GM12878 (cell line): Measurements from ENCODE around the gene SRL. TPM values are rescaled to one million over a fixed set of nuclear protein-coding genes. Genes with fewer than 3 reads are reported as not detected.

Experiments
- ATAC-seq: fragments of 200-7000 bp; cut with Tn5 transposase; 3 replicates; pipeline ENCODE4 v1.9.1; 2020; ENCODE audit warnings: mild to moderate bottlenecking, moderate library complexity
- BruUV-seq: library from RNA; stranded (reverse); fragments of 400-500 nt; replicated peaks from 2 replicates; lab custom pipeline; 2021; lab: Mats Ljungman, UMichigan
- CTCF ChIA-PET: fragments of 300-600 bp; sonication (Branson Sonifier 250); formaldehyde crosslinking; extraction: SDS; loops from one replicate; lab custom pipeline; 2021; ENCODE audit warnings: inconsistent platforms; lab: Yijun Ruan, JAX
- POLR2A ChIA-PET: fragments of 350-600 bp; formaldehyde crosslinking; extraction: SDS; loops from one replicate; lab custom pipeline; 2021; ENCODE audit warnings: inconsistent platforms; lab: Charles Lee
- RAD21 ChIA-PET: fragments of 300-600 bp; sonication (Branson Sonifier 250); formaldehyde crosslinking; loops from one replicate; lab custom pipeline; 2023; ENCODE audit warnings: antibody characterized with exemption; ENCODE audit not compliant: unreplicated experiment; lab: Charles Lee
- SMC1A ChIA-PET: fragments of 300-600 bp; sonication (Branson Sonifier 250); formaldehyde crosslinking; loops from one replicate; lab custom pipeline; 2023; ENCODE audit not compliant: unreplicated experiment, uncharacterized antibody; lab: Charles Lee
- DNase-seq: peaks from one replicate; pipeline ENCODE4 v3.0.0-alpha.2; 2011; ENCODE audit warnings: low read depth, low spot score
- FAIRE-seq: peaks from 3 replicates; lab custom pipeline; 2011; peaks lifted over from hg19 to GRCh38; lab: Jason Lieb, UNC
- H2AFZ ChIP-seq: 2 replicates; pipeline ENCODE4 v1.6.0; 2011; ENCODE audit warnings: low read depth, low read length, control low read depth; ENCODE audit not compliant: control insufficient read depth
- H3K27ac ChIP-seq: 2 replicates; pipeline ENCODE4 v1.5.1; 2011; ENCODE audit warnings: control low read depth; ENCODE audit not compliant: control insufficient read depth, insufficient read depth
- H3K27me3 ChIP-seq, 2 experiments: replicated peaks in 1 of 2; 2 replicates each; pipeline versions ENCODE4 v1.6.0 to v1.6.1; 2011; ENCODE audit warnings: low read length in 1 of 2; ENCODE audit not compliant: control insufficient read depth in 2 of 2, insufficient read depth in 2 of 2
- H3K36me3 ChIP-seq, 2 experiments: 2 replicates each; pipeline ENCODE4 v1.5.1; 2011; ENCODE audit warnings: low read length in 1 of 2; ENCODE audit not compliant: control insufficient read depth in 2 of 2, insufficient read depth in 2 of 2
- H3K4me1 ChIP-seq: 2 replicates; pipeline ENCODE4 v1.6.1; 2011; ENCODE audit warnings: mild to moderate bottlenecking, low read length, moderate library complexity, mixed read lengths; ENCODE audit not compliant: control insufficient read depth, insufficient read depth
- H3K4me2 ChIP-seq: 2 replicates; pipeline ENCODE4 v1.6.0; 2011; ENCODE audit warnings: control low read depth; ENCODE audit not compliant: control insufficient read depth, insufficient read depth
- H3K4me3 ChIP-seq: fragments of 200-600 bp; sonication (generic); 2 replicates; pipeline ENCODE4 v1.5.1; 2016
- H3K79me2 ChIP-seq: 2 replicates; pipeline ENCODE4 v1.6.0; 2011; ENCODE audit warnings: low read length; ENCODE audit not compliant: control insufficient read depth, insufficient read depth
- H3K9ac ChIP-seq: 2 replicates; pipeline ENCODE4 v1.8.0; 2011; ENCODE audit warnings: low read length, control low read depth, mixed read lengths; ENCODE audit not compliant: control insufficient read depth, insufficient read depth
- H3K9me3 ChIP-seq: replicated peaks from 3 replicates; pipeline ENCODE4 v1.5.1; 2011; ENCODE audit warnings: mild to moderate bottlenecking, low read length; ENCODE audit not compliant: control insufficient read depth, insufficient read depth
- H4K20me1 ChIP-seq: 2 replicates; pipeline ENCODE4 v1.6.0; 2011; ENCODE audit not compliant: control insufficient read depth, insufficient read depth
- FOXK2 ChIP-seq: fragments of 450-650 bp; IDR thresholded peaks from 2 replicates; pipeline ENCODE4 v1.6.1; 2017; ENCODE audit warnings: mild to moderate bottlenecking, moderate library complexity
- LARP7 ChIP-seq: fragments of 450-650 bp; IDR thresholded peaks from 2 replicates; pipeline ENCODE4 v1.6.1; 2017; ENCODE audit warnings: mild to moderate bottlenecking
- WGBS: methylation state at CpG from one replicate; pipeline ENCODE4 v1.1.6; 2016; ENCODE audit warnings: low lambda C conversion rate; ENCODE audit not compliant: insufficient replicate concordance, insufficient coverage; ENCODE audit errors: missing lambda C conversion rate; 5-methylcytosine and 5-hydroxymethylcytosine counted together
- in situ Hi-C: fragments of 300-500 bp; cut with MboI; formaldehyde crosslinking; loops from 9 replicates; pipeline ENCODE4 v1.14.3; 2018; ENCODE audit warnings: mixed read lengths
- intact Hi-C: fragments of 100-400 bp; cut with micrococcal nuclease; formaldehyde crosslinking; loops from one replicate; pipeline ENCODE4 v1.14.2; 2022; ENCODE audit not compliant: unreplicated experiment
- polyA plus RNA-seq, 11 experiments: library from polyadenylated mRNA; depleted of rRNA in 4 of 11; unstranded in 6 of 11; stranded (reverse) in 5 of 11; fragments of >200 nt; fragmentation: Nextera tagmentation in 4 of 11; fragmentation: Illumina TruSeq in 1 of 11; extraction: Ambion mirVana in 4 of 11; extraction: Trizol in 1 of 11; gene quantifications; 1 replicate in 1 of 11; 2 replicates in 10 of 11; pipeline versions ENCODE4 v1.2.1 to v1.2.3, GENCODE V29; 2011 to 2016; ENCODE audit warnings: inconsistent platforms in 2 of 11, missing spikeins in 2 of 11, low read depth in 1 of 11
- total RNA-seq, 4 experiments: library from RNA; depleted of rRNA in 3 of 4; stranded (reverse); fragments of >200 nt in 3 of 4; fragmentation: Illumina TruSeq in 1 of 4; extraction: Trizol in 1 of 4; gene quantifications; 2 replicates each; pipeline versions ENCODE4 v1.2.1 to v1.2.3, GENCODE V29; 2013 to 2021
- TF ChIP-seq, protein P1 (sequence below): fragments of 450-650 bp; formaldehyde crosslinking; IDR thresholded peaks from 2 replicates; pipeline ENCODE4 v1.4.0; 2022; ENCODE audit warnings: mild to moderate bottlenecking, moderate library complexity
- TF ChIP-seq, protein P2 (sequence below): fragments of 150-350 bp; IDR thresholded peaks from 2 replicates; pipeline ENCODE4 v1.6.1; 2014; ENCODE audit warnings: mild to moderate bottlenecking, low read depth, low read length

Gene SRL
- total and polyA plus RNA-seq, 10 of the 15 experiments (the other 5 are each of a cell fraction or from before 2014, with no cell fraction given): not detected

DNA sequence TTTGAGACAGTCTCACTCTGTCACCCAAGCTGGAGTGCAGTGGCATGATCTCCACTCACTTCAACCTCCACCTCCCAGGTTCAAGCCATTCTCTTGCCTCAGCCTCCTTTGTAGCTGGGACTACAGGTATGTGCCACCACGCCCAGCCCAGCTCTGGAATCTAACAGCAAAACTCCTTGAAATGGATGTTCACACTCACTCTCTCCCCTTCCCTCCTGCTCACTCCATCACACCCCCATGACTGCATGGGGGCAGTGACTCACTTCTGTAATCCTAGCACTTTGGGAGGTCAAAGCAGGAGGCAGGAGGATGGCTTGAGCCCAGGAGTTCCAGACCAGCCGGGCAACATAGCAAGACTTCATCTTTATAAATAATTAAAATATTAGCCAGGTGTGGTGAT is 42.1 kb upstream of the SRL start:
- DNase-seq (no peak), ATAC-seq (no peak), FAIRE-seq (no peak)
- Histone ChIP-seq H3K27ac (no peak overlapping the region), H3K9me3 (no peaks in the 10 kb centered on the region), H3K4me3 (no peak overlapping the region), H3K27me3 (no peaks in the 10 kb centered on the region; a peak in 1 of 4 replicates), H3K4me2 (no peak overlapping the region), H2AFZ (no peak overlapping the region), H3K36me3 (no peaks in the 10 kb centered on the region), H3K9ac (no peak overlapping the region), H3K4me1 (peaks cover 3% of the 10 kb centered on the region; the same call in 1 of the 2 replicates), H4K20me1 (no peaks in the 10 kb centered on the region), H3K79me2 (no peaks in the 10 kb centered on the region)
- TF ChIP-seq LARP7 (no peak), FOXK2 (no peak)
- TF ChIP-seq, protein P1, sequence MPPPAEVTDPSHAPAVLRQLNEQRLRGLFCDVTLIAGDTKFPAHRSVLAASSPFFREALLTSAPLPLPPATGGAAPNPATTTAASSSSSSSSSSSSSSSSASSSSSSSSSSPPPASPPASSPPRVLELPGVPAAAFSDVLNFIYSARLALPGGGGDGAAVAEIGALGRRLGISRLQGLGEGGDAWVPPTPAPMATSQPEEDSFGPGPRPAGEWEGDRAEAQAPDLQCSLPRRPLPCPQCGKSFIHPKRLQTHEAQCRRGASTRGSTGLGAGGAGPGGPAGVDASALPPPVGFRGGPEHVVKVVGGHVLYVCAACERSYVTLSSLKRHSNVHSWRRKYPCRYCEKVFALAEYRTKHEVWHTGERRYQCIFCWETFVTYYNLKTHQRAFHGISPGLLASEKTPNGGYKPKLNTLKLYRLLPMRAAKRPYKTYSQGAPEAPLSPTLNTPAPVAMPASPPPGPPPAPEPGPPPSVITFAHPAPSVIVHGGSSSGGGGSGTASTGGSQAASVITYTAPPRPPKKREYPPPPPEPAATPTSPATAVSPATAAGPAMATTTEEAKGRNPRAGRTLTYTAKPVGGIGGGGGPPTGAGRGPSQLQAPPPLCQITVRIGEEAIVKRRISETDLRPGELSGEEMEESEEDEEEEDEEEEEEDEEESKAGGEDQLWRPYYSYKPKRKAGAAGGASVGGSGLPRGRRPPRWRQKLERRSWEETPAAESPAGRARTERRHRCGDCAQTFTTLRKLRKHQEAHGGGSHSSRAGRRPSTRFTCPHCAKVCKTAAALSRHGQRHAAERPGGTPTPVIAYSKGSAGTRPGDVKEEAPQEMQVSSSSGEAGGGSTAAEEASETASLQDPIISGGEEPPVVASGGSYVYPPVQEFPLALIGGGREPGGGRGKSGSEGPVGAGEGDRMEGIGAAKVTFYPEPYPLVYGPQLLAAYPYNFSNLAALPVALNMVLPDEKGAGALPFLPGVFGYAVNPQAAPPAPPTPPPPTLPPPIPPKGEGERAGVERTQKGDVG (CRISPR knock-in tag): no peak
- TF ChIP-seq, protein P2, sequence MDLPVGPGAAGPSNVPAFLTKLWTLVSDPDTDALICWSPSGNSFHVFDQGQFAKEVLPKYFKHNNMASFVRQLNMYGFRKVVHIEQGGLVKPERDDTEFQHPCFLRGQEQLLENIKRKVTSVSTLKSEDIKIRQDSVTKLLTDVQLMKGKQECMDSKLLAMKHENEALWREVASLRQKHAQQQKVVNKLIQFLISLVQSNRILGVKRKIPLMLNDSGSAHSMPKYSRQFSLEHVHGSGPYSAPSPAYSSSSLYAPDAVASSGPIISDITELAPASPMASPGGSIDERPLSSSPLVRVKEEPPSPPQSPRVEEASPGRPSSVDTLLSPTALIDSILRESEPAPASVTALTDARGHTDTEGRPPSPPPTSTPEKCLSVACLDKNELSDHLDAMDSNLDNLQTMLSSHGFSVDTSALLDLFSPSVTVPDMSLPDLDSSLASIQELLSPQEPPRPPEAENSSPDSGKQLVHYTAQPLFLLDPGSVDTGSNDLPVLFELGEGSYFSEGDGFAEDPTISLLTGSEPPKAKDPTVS: no peak
- BruUV-seq: no TSS peak
- POLR2A ChIA-PET: no interaction called here
- SMC1A ChIA-PET: interaction anchor here (0.7 to 1.1 kb wide), 3 partner anchors 46 to 177 kb away, joined by 3 to 4 read pairs (median 3); no protein-coding TSS in a partner anchor
- RAD21 ChIA-PET: no interaction called here
- intact Hi-C loops (no loop called here), in situ Hi-C loops (no loop called here)
- WGBS: 79% methylated on average over 2 of the region's 2 CpGs
- CTCF ChIA-PET: interaction anchor here (1.1 to 1.3 kb wide), 3 partner anchors 47 to 119 kb away, joined by 3 to 4 read pairs (median 4); no protein-coding TSS in a partner anchor
